Loucy (cell line): ENCODE measurements around the gene FHIT.

Source experiments
- CTCF ChIP-seq: fragments of 200-600 bp; sonication (generic); conservative IDR thresholded peaks from 2 replicates; pipeline ENCODE4 v1.5.1; 2014; ENCODE audit warnings: mild to moderate bottlenecking, antibody characterized with exemption, low read length
- EZH2phosphoT487 ChIP-seq: fragments of 200-600 bp; IDR thresholded peaks from 2 replicates; pipeline ENCODE4 v1.6.1; 2018; ENCODE audit warnings: antibody characterized with exemption, mild to moderate bottlenecking, moderate library complexity, borderline replicate concordance

- no peak for TF ChIP-seq CTCF
- no peak for TF ChIP-seq EZH2phosphoT487
Observed at GRCh38 chr3:59856934-59857460, 1394.3 kb downstream of the FHIT start.
